ENCODE data around the gene TNIK. TPM values are rescaled to one million over a fixed set of nuclear protein-coding genes. Genes with fewer than 3 reads are reported as not detected.
"Not testable (repeated sequence)": the region's sequence is repeated elsewhere in the genome, so short reads cannot be mapped to it uniquely, and the experiment has no call there.

Gene TNIK
- polyA plus RNA-seq, 4 donors = 15.8 to 20.1 (median 17.4) TPM

GRCh38 chr3:171390051-171390941, 69.9 kb downstream of the TNIK start:
- DNase-seq (ENCODE audit: low read depth in 4 of 4, low spot score in 2 of 4) = no peak

GRCh38 chr3:171389491-171389890, 70.7 kb downstream of the TNIK start:
- DNase-seq (ENCODE audit: low read depth in 4 of 4, low spot score in 2 of 4) = no peak

GRCh38 chr3:171388527-171388926, 71.7 kb downstream of the TNIK start:
- DNase-seq (ENCODE audit: low read depth in 4 of 4, low spot score in 2 of 4) = no peak

GRCh38 chr3:171387062-171387461, 73.1 kb downstream of the TNIK start:
- no peak for DNase-seq (ENCODE audit: low read depth in 4 of 4, low spot score in 2 of 4)

- DNase-seq (ENCODE audit: low read depth in 4 of 4, low spot score in 2 of 4) = no peak
These were observed 75.1 kb downstream of the TNIK start for GRCh38 chr3:171385086-171385485.

GRCh38 chr3:171384101-171384891, 75.9 kb downstream of the TNIK start:
- no peak for DNase-seq (ENCODE audit: low read depth in 4 of 4, low spot score in 2 of 4)

- DNase-seq (ENCODE audit: low read depth in 4 of 4, low spot score in 2 of 4) = no peak
These were observed 76.8 kb downstream of the TNIK start for GRCh38 chr3:171383206-171384018.

- not testable (repeated sequence) for DNase-seq (ENCODE audit: low read depth in 4 of 4, low spot score in 2 of 4)
These were observed 77.9 kb downstream of the TNIK start for GRCh38 chr3:171382347-171382746.

GRCh38 chr3:171380711-171381425, 79.3 kb downstream of the TNIK start:
- DNase-seq (ENCODE audit: low read depth in 4 of 4, low spot score in 2 of 4) = no peak

- DNase-seq (ENCODE audit: low read depth in 4 of 4, low spot score in 2 of 4) = no peak
These were observed 80.2 kb downstream of the TNIK start for GRCh38 chr3:171379961-171380483.

- DNase-seq (ENCODE audit: low read depth in 4 of 4, low spot score in 2 of 4) = no peak
These were observed 80.9 kb downstream of the TNIK start for GRCh38 chr3:171379281-171379680.

GRCh38 chr3:171378586-171378985, 81.6 kb downstream of the TNIK start:
- DNase-seq (ENCODE audit: low read depth in 4 of 4, low spot score in 2 of 4) = no peak

- DNase-seq (ENCODE audit: low read depth in 4 of 4, low spot score in 2 of 4) = no peak
These were observed 82.3 kb downstream of the TNIK start for GRCh38 chr3:171377859-171378258.

- no peak for DNase-seq (ENCODE audit: low read depth in 4 of 4, low spot score in 2 of 4)
These were observed 83.6 kb downstream of the TNIK start for GRCh38 chr3:171376596-171376947.

GRCh38 chr3:171375666-171376595, 84.3 kb downstream of the TNIK start:
- no peak for DNase-seq (ENCODE audit: low read depth in 4 of 4, low spot score in 2 of 4)

- no peak for DNase-seq (ENCODE audit: low read depth in 4 of 4, low spot score in 2 of 4)
These were observed 85.4 kb downstream of the TNIK start for GRCh38 chr3:171374661-171375285.

- no peak for DNase-seq (ENCODE audit: low read depth in 4 of 4, low spot score in 2 of 4)
These were observed 85.9 kb downstream of the TNIK start for GRCh38 chr3:171374260-171374659.

GRCh38 chr3:171373711-171374110, 86.5 kb downstream of the TNIK start:
- no peak for DNase-seq (ENCODE audit: low read depth in 4 of 4, low spot score in 2 of 4)
